DND-41 (cell line): ENCODE data around the gene PEX11G.

Source experiments
- ATAC-seq: fragments of 200-7000 bp; cut with Tn5 transposase; 3 replicates; pipeline ENCODE4 v1.9.1; 2021; ENCODE audit warnings: low read depth; ENCODE audit not compliant: insufficient read depth
- DNase-seq: peaks from one replicate; pipeline ENCODE4 v3.0.0-alpha.2; 2020
- H2AFZ ChIP-seq: 2 replicates; pipeline ENCODE4 v1.6.0; 2012; ENCODE audit warnings: low read depth, low read length
- H3K27ac ChIP-seq: 2 replicates; pipeline ENCODE4 v1.5.1; 2012; ENCODE audit warnings: low read length, inconsistent platforms
- H3K27me3 ChIP-seq: fragments of 200-600 bp; sonication (generic); 2 replicates; pipeline ENCODE4 v1.6.0; 2012; ENCODE audit warnings: low read length, mild to moderate bottlenecking, inconsistent platforms; ENCODE audit not compliant: insufficient read depth, poor library complexity
- H3K36me3 ChIP-seq: 2 replicates; pipeline ENCODE4 v1.5.1; 2012; ENCODE audit warnings: low read length, inconsistent platforms; ENCODE audit not compliant: insufficient read depth
- H3K4me1 ChIP-seq: 2 replicates; pipeline ENCODE4 v1.5.1; 2012; ENCODE audit warnings: mild to moderate bottlenecking, low read length; ENCODE audit not compliant: insufficient read depth
- H3K4me2 ChIP-seq: 2 replicates; pipeline ENCODE4 v1.6.0; 2012; ENCODE audit warnings: mild to moderate bottlenecking, moderate library complexity, low read length, inconsistent platforms; ENCODE audit not compliant: insufficient read depth
- H3K4me3 ChIP-seq, 2 experiments: fragments of 200-600 bp in 1 of 2; shearing (Covaris generic) in 1 of 2; 2 replicates each; pipeline ENCODE4 v1.5.1; 2012 to 2016; ENCODE audit warnings: inconsistent platforms in 2 of 2, low read length in 2 of 2, mild to moderate bottlenecking in 2 of 2, low read depth in 1 of 2, moderate library complexity in 1 of 2
- H3K79me2 ChIP-seq: 2 replicates; pipeline ENCODE4 v1.6.0; 2012; ENCODE audit warnings: low read length, inconsistent platforms; ENCODE audit not compliant: insufficient read depth
- H3K9ac ChIP-seq: 2 replicates; pipeline ENCODE4 v1.6.0; 2012; ENCODE audit warnings: low read depth, mild to moderate bottlenecking, inconsistent platforms, low read length, moderate library complexity
- H3K9me3 ChIP-seq: 2 replicates; pipeline ENCODE4 v1.5.1; 2012; ENCODE audit warnings: low read length, moderate library complexity, mild to moderate bottlenecking, inconsistent platforms; ENCODE audit not compliant: insufficient read depth, severe bottlenecking
- H4K20me1 ChIP-seq: 2 replicates; pipeline ENCODE4 v1.6.0; 2012; ENCODE audit warnings: low read length; ENCODE audit not compliant: insufficient read depth
- EZH2 ChIP-seq: IDR thresholded peaks from 3 replicates; pipeline ENCODE4 v1.6.1; 2012; ENCODE audit warnings: borderline replicate concordance, low read depth, mild to moderate bottlenecking, moderate library complexity, low read length, inconsistent platforms; ENCODE audit not compliant: severe bottlenecking
- TF ChIP-seq, protein P1 (sequence below): IDR thresholded peaks from 2 replicates; pipeline ENCODE4 v1.5.1; 2012; ENCODE audit warnings: borderline replicate concordance, low read length, moderate library complexity, mild to moderate bottlenecking; ENCODE audit not compliant: poor library complexity, severe bottlenecking; ENCODE audit errors: extremely low read depth

The PEX11G gene

DNA sequence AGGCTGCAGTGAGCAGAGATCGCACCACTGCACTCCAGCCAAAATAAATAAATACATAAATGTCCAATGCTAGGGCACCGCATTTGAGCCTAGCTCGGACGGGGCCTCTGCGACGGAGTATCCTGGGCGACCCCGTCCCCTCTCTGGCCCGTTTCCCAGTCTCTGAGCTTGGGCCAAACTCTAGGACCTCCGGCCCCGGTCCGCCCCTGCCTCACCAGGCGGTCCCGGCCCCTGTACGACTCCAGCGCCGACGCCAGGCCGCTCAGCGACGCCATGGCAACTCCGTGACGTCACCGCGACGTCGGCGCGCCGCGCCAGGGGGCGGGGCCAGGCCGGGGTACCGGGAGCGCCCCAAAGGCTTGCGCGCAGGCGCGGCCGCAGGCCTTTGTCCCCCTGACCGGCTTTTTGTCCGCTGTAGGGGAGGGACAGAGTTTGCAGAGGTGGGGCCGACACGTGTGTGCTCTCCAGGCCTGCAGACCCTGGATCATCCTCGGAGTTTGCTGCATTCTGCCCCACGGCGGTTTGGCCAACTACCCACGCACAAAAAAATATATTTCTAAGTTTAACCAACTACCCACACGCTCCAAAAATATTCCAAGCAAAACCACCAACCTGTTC lies at the start of gene PEX11G:
PEX11G (minus strand) TSS at position 300 of the 618 bp plus-strand sequence; CDS start at position 275, 25 bp downstream.
- TF ChIP-seq, protein P1, sequence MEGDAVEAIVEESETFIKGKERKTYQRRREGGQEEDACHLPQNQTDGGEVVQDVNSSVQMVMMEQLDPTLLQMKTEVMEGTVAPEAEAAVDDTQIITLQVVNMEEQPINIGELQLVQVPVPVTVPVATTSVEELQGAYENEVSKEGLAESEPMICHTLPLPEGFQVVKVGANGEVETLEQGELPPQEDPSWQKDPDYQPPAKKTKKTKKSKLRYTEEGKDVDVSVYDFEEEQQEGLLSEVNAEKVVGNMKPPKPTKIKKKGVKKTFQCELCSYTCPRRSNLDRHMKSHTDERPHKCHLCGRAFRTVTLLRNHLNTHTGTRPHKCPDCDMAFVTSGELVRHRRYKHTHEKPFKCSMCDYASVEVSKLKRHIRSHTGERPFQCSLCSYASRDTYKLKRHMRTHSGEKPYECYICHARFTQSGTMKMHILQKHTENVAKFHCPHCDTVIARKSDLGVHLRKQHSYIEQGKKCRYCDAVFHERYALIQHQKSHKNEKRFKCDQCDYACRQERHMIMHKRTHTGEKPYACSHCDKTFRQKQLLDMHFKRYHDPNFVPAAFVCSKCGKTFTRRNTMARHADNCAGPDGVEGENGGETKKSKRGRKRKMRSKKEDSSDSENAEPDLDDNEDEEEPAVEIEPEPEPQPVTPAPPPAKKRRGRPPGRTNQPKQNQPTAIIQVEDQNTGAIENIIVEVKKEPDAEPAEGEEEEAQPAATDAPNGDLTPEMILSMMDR, result no peak
- no peak for TF ChIP-seq EZH2
- peak within 1 kb of the TSS in 1 of 2 experiments; percentile 58; a peak in 2 of 4 replicates for H3K4me3 ChIP-seq
- DNase-seq (peak; percentile 78), ATAC-seq (peak; percentile 93)
- peaks cover 15% of the 10 kb centered on the region for H3K4me1 ChIP-seq
- H3K9ac ChIP-seq, result peak within 1 kb of the TSS; percentile 50
- peak within 1 kb of the TSS; percentile 39; the same call in 1 of the 2 replicates for H3K27ac ChIP-seq
- H3K9me3 ChIP-seq, result no peaks in the 10 kb centered on the region
- H2AFZ ChIP-seq, result peak within 1 kb of the TSS; percentile 62
- H3K27me3 ChIP-seq, result no peaks in the 10 kb centered on the region
- H4K20me1 ChIP-seq, result no peaks in the 10 kb centered on the region
- H3K36me3 ChIP-seq, result no peaks in the 10 kb centered on the region
- no peaks in the 10 kb centered on the region for H3K79me2 ChIP-seq
- H3K4me2 ChIP-seq, result peak within 1 kb of the TSS; percentile 70

DNA sequence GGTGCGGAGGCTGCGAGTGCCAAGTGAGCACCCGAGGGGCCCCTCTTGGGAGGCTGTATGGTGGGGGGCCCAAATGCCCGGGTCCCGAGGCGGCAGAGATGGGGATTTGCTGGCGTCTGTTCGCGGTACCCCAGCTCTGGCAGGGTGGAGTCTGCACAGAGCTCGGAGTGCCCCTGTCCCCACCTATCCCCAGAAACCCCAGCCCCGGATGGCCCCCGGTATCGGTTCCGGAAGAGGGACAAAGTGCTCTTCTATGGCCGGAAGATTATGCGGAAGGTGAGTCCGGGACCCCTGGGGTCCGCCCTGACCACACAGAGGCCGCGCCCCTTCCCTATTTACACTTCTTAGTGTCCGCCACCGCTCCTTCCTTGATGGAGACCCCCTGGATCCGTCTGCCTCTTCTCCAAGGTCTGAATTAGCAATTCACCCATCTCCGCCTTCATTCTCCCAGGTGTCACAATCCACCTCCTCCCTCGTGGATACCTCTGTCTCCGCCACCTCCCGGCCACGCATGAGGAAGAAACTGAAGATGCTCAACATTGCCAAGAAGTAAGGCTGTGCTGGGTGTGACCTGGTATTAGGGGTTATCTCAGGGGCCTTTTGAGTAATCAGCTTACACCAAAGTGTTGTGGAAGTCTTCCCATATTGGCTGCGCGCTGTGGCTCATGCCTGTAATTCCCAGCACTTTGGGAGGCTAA lies 47.3 kb upstream of the PEX11G start:
- H3K4me1 ChIP-seq, result peaks cover 34% of the 10 kb centered on the region
- H2AFZ ChIP-seq, result peak overlapping the region; percentile 94
- no peaks in the 10 kb centered on the region for H3K27me3 ChIP-seq
- DNase-seq, result no peak
- H4K20me1 ChIP-seq, result no peaks in the 10 kb centered on the region
- TF ChIP-seq, protein P1, result no peak
- no peak for TF ChIP-seq EZH2
- H3K79me2 ChIP-seq, result peaks cover 4% of the 10 kb centered on the region; the same call in 1 of the 2 replicates
- no peaks in the 10 kb centered on the region for H3K9me3 ChIP-seq
- H3K4me3 ChIP-seq, result peak overlapping the region; percentile 59 to 75
- ATAC-seq, result no peak
- peak overlapping the region; percentile 73 for H3K9ac ChIP-seq
- peak overlapping the region; percentile 90 for H3K4me2 ChIP-seq
- H3K27ac ChIP-seq, result peak overlapping the region; percentile 80
- peaks cover 29% of the 10 kb centered on the region for H3K36me3 ChIP-seq

DNA sequence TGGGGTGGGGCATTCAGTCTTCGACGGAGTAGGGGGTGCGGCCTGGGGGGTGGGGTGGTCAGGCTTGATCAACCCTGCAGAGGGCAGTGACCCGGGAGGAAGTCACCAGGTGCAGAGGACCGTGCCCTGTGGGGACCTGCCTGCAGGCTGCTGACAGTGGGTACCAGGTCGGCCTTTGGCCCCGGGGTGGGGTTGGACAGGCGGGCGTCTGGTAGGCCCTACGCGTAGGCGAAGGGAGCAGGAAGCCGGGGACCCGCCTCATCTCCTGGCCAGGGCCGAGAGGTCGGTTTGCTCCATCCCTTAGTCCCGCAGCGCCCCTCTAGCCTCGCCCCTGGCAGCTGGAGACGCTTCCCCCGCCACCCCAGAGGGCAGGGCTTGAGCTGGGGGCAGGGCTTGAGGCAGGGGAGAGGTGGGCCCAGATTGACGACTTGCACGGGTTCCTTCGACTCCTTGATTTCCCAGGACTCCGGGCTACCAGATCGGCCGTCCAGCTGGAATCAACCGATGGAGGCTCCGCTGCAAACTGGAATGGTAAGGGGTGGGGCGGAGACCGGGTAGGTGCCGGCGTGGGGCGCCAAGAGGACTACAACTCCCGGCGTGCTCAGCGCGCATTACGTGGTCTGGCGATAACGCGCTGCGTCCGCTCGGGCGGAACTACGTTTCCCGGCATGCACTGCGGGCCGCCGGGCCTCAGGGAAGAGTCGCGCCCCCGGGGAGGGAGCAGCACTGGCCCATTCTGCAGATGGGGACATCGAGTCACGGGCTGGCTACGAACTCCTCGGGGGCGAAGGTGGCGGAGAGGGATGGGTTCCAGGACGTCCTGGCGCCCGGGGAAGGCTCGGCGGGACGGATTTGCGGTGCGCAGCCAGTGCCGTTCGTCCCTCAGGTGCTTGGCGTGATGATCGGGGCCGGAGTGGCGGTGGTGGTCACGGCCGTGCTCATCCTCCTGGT lies 46.5 kb upstream of the PEX11G start, which contains the start of gene PNPLA6:
PNPLA6 (plus strand) TSS at position 671 of the 951 bp plus-strand sequence; CDS start at position 743, 72 bp downstream.
- peak within 1 kb of the TSS; percentile 94 for H2AFZ ChIP-seq
- H3K27ac ChIP-seq, result peak within 1 kb of the TSS; percentile 80
- H4K20me1 ChIP-seq, result no peaks in the 10 kb centered on the region
- H3K9ac ChIP-seq, result peak within 1 kb of the TSS; percentile 73
- peaks cover 24% of the 10 kb centered on the region for H3K36me3 ChIP-seq
- TF ChIP-seq, protein P1, result no peak
- no peak for TF ChIP-seq EZH2
- DNase-seq, result peak; percentile 92
- peaks cover 34% of the 10 kb centered on the region for H3K4me1 ChIP-seq
- H3K4me3 ChIP-seq, result peak within 1 kb of the TSS; percentile 59 to 75
- peaks cover 4% of the 10 kb centered on the region; the same call in 1 of the 2 replicates for H3K79me2 ChIP-seq
- peak; percentile 84 for ATAC-seq
- H3K4me2 ChIP-seq, result peak within 1 kb of the TSS; percentile 90
- H3K27me3 ChIP-seq, result no peaks in the 10 kb centered on the region
- H3K9me3 ChIP-seq, result no peaks in the 10 kb centered on the region
